GM12892 (cell line): ENCODE data around the gene LAMA3.

Experiments
- POLR2A ChIP-seq: IDR thresholded peaks from 2 replicates; pipeline ENCODE4 v1.6.1; 2011; ENCODE audit warnings: low read depth, low read length, control low read depth
- POLR2AphosphoS5 ChIP-seq: IDR thresholded peaks from 2 replicates; pipeline ENCODE4 v1.6.1; 2011; ENCODE audit warnings: low read depth, low read length, control low read depth

- TF ChIP-seq POLR2AphosphoS5 (no peak), POLR2A (no peak)
These were observed 208.5 kb downstream of the LAMA3 start for GRCh38 chr18:23897733-23898132.
